Prostate gland (tissue), 2 donors: ENCODE measurements around the gene KRT7.

Source experiments
- CTCF ChIP-seq, 4 experiments: fragments of 200-600 bp in 2 of 4; fragments of 450-650 bp in 2 of 4; sonication (generic) in 2 of 4; IDR thresholded peaks; 1 replicate in 3 of 4; 2 replicates in 1 of 4; pipeline ENCODE4 v1.5.1; 2016 to 2019; ENCODE audit warnings: antibody characterized with exemption in 4 of 4, mild to moderate bottlenecking in 2 of 4, moderate library complexity in 2 of 4
- POLR2AphosphoS5 ChIP-seq: sonication (generic); formaldehyde crosslinking; IDR thresholded peaks from one replicate; pipeline ENCODE4 v1.6.1; 2017; ENCODE audit warnings: antibody characterized with exemption

GRCh38 chr12:52187640-52188039 is 45.4 kb upstream of the KRT7 start:
- TF ChIP-seq CTCF (IDR thresholded peaks at IDR 0.05) (no peak), POLR2AphosphoS5 (no peak)
